Ovary (tissue), 3 donors: ENCODE results near the gene BLOC1S5.

ENCODE experiments used
- EP300 ChIP-seq: sonication (generic); formaldehyde crosslinking; IDR thresholded peaks from one replicate; pipeline ENCODE4 v1.6.1; 2017; ENCODE audit warnings: antibody characterized with exemption
- POLR2A ChIP-seq: fragments of 450-650 bp; IDR thresholded peaks from one replicate; pipeline ENCODE4 v1.6.1; 2017; ENCODE audit warnings: antibody characterized with exemption, mild to moderate bottlenecking, moderate library complexity
- TF ChIP-seq, protein P1 (sequence below), 3 donors: fragments of 450-650 bp in 2 of 3; fragments of 200-600 bp in 1 of 3; IDR thresholded peaks; one replicate each; pipeline versions ENCODE4 v1.5.1 to v1.8.0; 2016 to 2022; ENCODE audit warnings: antibody characterized with exemption in 3 of 3, mild to moderate bottlenecking in 1 of 3
- donor health status: DM: no; HTN: no; CAD: no.

- TF ChIP-seq POLR2A (no peak), EP300 (no peak)
- TF ChIP-seq, protein P1, sequence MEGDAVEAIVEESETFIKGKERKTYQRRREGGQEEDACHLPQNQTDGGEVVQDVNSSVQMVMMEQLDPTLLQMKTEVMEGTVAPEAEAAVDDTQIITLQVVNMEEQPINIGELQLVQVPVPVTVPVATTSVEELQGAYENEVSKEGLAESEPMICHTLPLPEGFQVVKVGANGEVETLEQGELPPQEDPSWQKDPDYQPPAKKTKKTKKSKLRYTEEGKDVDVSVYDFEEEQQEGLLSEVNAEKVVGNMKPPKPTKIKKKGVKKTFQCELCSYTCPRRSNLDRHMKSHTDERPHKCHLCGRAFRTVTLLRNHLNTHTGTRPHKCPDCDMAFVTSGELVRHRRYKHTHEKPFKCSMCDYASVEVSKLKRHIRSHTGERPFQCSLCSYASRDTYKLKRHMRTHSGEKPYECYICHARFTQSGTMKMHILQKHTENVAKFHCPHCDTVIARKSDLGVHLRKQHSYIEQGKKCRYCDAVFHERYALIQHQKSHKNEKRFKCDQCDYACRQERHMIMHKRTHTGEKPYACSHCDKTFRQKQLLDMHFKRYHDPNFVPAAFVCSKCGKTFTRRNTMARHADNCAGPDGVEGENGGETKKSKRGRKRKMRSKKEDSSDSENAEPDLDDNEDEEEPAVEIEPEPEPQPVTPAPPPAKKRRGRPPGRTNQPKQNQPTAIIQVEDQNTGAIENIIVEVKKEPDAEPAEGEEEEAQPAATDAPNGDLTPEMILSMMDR (IDR thresholded peaks at IDR 0.05): no peak
These were observed 93.6 kb downstream of the BLOC1S5 start for GRCh38 chr6:7970616-7971015.
